Measurements from ENCODE around the gene OLFM1.

OLFM1 gene

GRCh38 chr9:135048758-135049444, 38.6 kb upstream of the OLFM1 start:
- TF ChIP-seq TAF1 (IDR thresholded peaks at IDR 0.05; ENCODE audit: low read depth) = no peak
- TF ChIP-seq EGR1 (IDR thresholded peaks at IDR 0.05) = no peak
- no peak for TF ChIP-seq ZBTB7A (IDR thresholded peaks at IDR 0.05; ENCODE audit: low read depth)
- TF ChIP-seq MAX (IDR thresholded peaks at IDR 0.05) = no peak
- TF ChIP-seq CEBPB (IDR thresholded peaks at IDR 0.05) = no peak
- TF ChIP-seq TCF12 (IDR thresholded peaks at IDR 0.05; ENCODE audit: low read depth) = no peak
- no peak for TF ChIP-seq USF1 (IDR thresholded peaks at IDR 0.05)
- no peak for TF ChIP-seq CREB1 (IDR thresholded peaks at IDR 0.05; ENCODE audit: low read depth)
- no peak for TF ChIP-seq EP300 (IDR thresholded peaks at IDR 0.05; ENCODE audit: borderline replicate concordance)
- TF ChIP-seq FOXM1 (IDR thresholded peaks at IDR 0.05; ENCODE audit: borderline replicate concordance, low read depth) = no peak
- no peak for TF ChIP-seq REST (IDR thresholded peaks at IDR 0.05; ENCODE audit: low read depth)
- no peak for TF ChIP-seq YY1 (IDR thresholded peaks at IDR 0.05; ENCODE audit: low read depth)
- no peak for TF ChIP-seq NFIC (IDR thresholded peaks at IDR 0.05)
- no peak for TF ChIP-seq TEAD4 (IDR thresholded peaks at IDR 0.05)
- no peak for TF ChIP-seq RAD21 (IDR thresholded peaks at IDR 0.05; ENCODE audit: low read depth)

GRCh38 chr9:135049460-135049859, 38.0 kb upstream of the OLFM1 start:
- TF ChIP-seq EGR1 (IDR thresholded peaks at IDR 0.05) = no peak
- no peak for TF ChIP-seq CREB1 (IDR thresholded peaks at IDR 0.05; ENCODE audit: low read depth)
- no peak for TF ChIP-seq EP300 (IDR thresholded peaks at IDR 0.05; ENCODE audit: borderline replicate concordance)
- TF ChIP-seq MAX (IDR thresholded peaks at IDR 0.05) = no peak
- no peak for TF ChIP-seq FOXM1 (IDR thresholded peaks at IDR 0.05; ENCODE audit: borderline replicate concordance, low read depth)
- no peak for TF ChIP-seq CEBPB (IDR thresholded peaks at IDR 0.05)
- TF ChIP-seq RAD21 (IDR thresholded peaks at IDR 0.05; ENCODE audit: low read depth) = no peak
- no peak for TF ChIP-seq TAF1 (IDR thresholded peaks at IDR 0.05; ENCODE audit: low read depth)
- TF ChIP-seq REST (IDR thresholded peaks at IDR 0.05; ENCODE audit: low read depth) = no peak
- no peak for TF ChIP-seq ZBTB7A (IDR thresholded peaks at IDR 0.05; ENCODE audit: low read depth)
- no peak for TF ChIP-seq USF1 (IDR thresholded peaks at IDR 0.05)
- TF ChIP-seq YY1 (IDR thresholded peaks at IDR 0.05; ENCODE audit: low read depth) = no peak
- TF ChIP-seq TEAD4 (IDR thresholded peaks at IDR 0.05) = no peak
- no peak for TF ChIP-seq NFIC (IDR thresholded peaks at IDR 0.05)
- no peak for TF ChIP-seq TCF12 (IDR thresholded peaks at IDR 0.05; ENCODE audit: low read depth)

- no peak for TF ChIP-seq RAD21 (IDR thresholded peaks at IDR 0.05; ENCODE audit: low read depth)
Observed at GRCh38 chr9:135050072-135050990, 37.1 kb upstream of the OLFM1 start.

- TF ChIP-seq REST (IDR thresholded peaks at IDR 0.05; ENCODE audit: low read depth) (no peak), TAF1 (IDR thresholded peaks at IDR 0.05; ENCODE audit: low read depth) (no peak)
Observed at GRCh38 chr9:135051316-135052038, 36.0 kb upstream of the OLFM1 start.

Data from Ishikawa (cell line).